PFSK-1 (cell line): ENCODE results near the gene THSD4.

Experiments
- POLR2AphosphoS5 ChIP-seq: IDR thresholded peaks from 2 replicates; pipeline ENCODE4 v1.6.1; 2012; ENCODE audit warnings: low read depth, mild to moderate bottlenecking, control low read depth, low read length, moderate library complexity
- REST ChIP-seq, 2 experiments: IDR thresholded peaks; 2 replicates each; pipeline versions ENCODE4 v1.6.1 to v1.8.0; 2011 to 2012; ENCODE audit warnings: low read depth in 2 of 2, low read length in 2 of 2, control low read depth in 1 of 2, inconsistent platforms in 1 of 2, mild to moderate bottlenecking in 1 of 2, moderate library complexity in 1 of 2; ENCODE audit not compliant: insufficient read depth in 1 of 2
- TAF1 ChIP-seq: IDR thresholded peaks from 2 replicates; pipeline ENCODE4 v1.6.1; 2012; ENCODE audit warnings: low read length, control low read depth, borderline replicate concordance; ENCODE audit not compliant: insufficient read depth

GRCh38 chr15:71319935-71320334, 204.7 kb downstream of the THSD4 start:
- no peak for TF ChIP-seq TAF1
- no peak for TF ChIP-seq POLR2AphosphoS5
- TF ChIP-seq REST (IDR thresholded peaks at IDR 0.05; ENCODE audit: insufficient read depth in 1 of 2, low read depth in 2 of 2, low read length in 2 of 2): no peak
